ENCODE data around the gene VPS13A. TPM values are rescaled to one million over a fixed set of nuclear protein-coding genes. Genes with fewer than 3 reads are reported as not detected.

The VPS13A gene
- total and polyA plus RNA-seq, 4 donors, result 3.7 to 58.3 (median 19.7) TPM

DNA sequence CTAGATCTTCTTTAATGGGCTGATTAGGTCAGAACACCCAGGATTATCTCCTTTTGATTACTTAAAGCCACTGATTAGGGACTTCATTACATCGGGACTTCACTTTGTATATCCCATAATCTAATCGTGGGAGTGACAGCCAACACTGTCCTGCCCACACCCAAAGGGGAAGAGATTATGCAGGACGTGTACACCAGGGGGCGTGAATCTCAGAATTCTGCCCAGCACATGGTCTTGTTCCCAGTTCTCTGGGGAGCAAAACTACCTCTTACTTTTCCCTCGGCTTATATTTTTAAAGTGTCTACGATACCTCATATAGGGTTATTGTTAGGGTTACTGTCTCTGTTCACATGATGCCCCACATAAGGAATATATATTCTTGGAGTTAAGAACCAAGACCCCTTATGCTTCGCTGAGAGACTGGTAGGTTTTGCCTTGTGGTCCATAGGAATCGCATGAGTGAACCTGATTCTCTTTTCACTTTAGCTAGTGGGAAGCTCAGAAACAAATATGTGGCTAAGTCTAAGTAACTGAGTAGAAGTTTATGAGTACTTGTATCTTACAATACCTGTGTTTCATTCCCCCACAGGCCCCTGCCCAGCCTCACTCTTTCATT lies 278.1 kb downstream of the VPS13A start:
- ATAC-seq (ENCODE audit: insufficient read depth, low FRiP score), result no peak
- WGBS, 2 donors, result 68 to 72% methylated on average over 8 of the region's 8 CpGs

DNA sequence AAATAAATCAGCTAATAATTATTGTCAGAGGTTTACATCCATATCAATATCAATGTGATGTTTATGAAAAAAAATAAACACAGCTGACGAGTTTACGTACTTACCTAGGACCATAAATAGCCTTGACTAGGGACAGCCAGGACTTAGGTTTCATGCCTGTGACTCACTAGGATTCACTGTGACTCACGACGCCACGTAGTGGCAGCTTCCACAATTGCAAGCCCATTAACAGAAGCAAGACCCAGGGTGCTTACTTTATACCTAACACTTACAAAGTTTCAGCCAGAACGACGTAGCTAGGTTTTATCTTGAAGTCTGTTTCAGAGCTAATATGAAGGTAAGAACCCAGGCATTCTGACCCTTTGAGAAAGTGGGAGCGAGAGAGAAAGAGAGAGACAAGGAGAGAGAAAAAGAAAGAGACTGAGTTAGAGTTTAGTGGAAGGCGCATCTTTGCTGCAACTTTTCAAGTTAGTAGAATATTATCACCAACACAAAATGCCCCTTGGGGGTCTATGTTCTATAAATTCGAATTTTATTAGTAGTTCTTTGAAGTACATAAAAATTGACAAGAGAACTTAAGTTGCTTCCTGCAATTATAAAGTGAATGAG lies 279.6 kb downstream of the VPS13A start:
- WGBS, 2 donors, result 22 to 23% methylated on average over 10 of the region's 10 CpGs
- Histone ChIP-seq H3K4me3 (no peak overlapping the region), H3K27ac (ENCODE audit: low read depth in 1 of 2, low read length in 1 of 2) (no peak overlapping the region), H3K4me1 (ENCODE audit: control insufficient read depth in 5 of 5, insufficient read depth in 5 of 5, low read length in 5 of 5) (peaks cover 0 to 30% (median 8%) of the 10 kb centered on the region in 5 donors), H3K27me3 (ENCODE audit: control insufficient read depth in 3 of 3, insufficient read depth in 3 of 3, low read length in 2 of 3) (no peaks in the 10 kb centered on the region), H3K9me3 (ENCODE audit: control insufficient read depth in 4 of 4, insufficient read depth in 3 of 4, low read length in 3 of 4) (no peaks in the 10 kb centered on the region), H3K36me3 (ENCODE audit: control insufficient read depth in 4 of 4, insufficient read depth in 4 of 4, low read length in 4 of 4) (peaks cover 0 to 3% (median 0%) of the 10 kb centered on the region in 4 donors), H3K9ac (ENCODE audit: insufficient read depth in 1 of 2, low read length in 2 of 2) (no peak overlapping the region)
- TF ChIP-seq, protein P1, sequence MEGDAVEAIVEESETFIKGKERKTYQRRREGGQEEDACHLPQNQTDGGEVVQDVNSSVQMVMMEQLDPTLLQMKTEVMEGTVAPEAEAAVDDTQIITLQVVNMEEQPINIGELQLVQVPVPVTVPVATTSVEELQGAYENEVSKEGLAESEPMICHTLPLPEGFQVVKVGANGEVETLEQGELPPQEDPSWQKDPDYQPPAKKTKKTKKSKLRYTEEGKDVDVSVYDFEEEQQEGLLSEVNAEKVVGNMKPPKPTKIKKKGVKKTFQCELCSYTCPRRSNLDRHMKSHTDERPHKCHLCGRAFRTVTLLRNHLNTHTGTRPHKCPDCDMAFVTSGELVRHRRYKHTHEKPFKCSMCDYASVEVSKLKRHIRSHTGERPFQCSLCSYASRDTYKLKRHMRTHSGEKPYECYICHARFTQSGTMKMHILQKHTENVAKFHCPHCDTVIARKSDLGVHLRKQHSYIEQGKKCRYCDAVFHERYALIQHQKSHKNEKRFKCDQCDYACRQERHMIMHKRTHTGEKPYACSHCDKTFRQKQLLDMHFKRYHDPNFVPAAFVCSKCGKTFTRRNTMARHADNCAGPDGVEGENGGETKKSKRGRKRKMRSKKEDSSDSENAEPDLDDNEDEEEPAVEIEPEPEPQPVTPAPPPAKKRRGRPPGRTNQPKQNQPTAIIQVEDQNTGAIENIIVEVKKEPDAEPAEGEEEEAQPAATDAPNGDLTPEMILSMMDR (IDR thresholded peaks at IDR 0.05; ENCODE audit: control extremely low read depth, extremely low read depth), result peak; percentile 68
- DNase-seq (peak; percentile 85 to 91 (median 90)), ATAC-seq (ENCODE audit: insufficient read depth, low FRiP score) (peak; percentile 89)

More for the DNA sequence above, 278.1 kb downstream of the VPS13A start:
- Histone ChIP-seq H3K27me3 (ENCODE audit: control insufficient read depth in 3 of 3, insufficient read depth in 3 of 3, low read length in 2 of 3) (no peaks in the 10 kb centered on the region), H3K9ac (ENCODE audit: insufficient read depth in 1 of 2, low read length in 2 of 2) (no peak overlapping the region), H3K9me3 (ENCODE audit: control insufficient read depth in 4 of 4, insufficient read depth in 3 of 4, low read length in 3 of 4) (no peaks in the 10 kb centered on the region), H3K36me3 (ENCODE audit: control insufficient read depth in 4 of 4, insufficient read depth in 4 of 4, low read length in 4 of 4) (peaks cover 0 to 3% (median 0%) of the 10 kb centered on the region in 4 donors), H3K4me3 (no peak overlapping the region), H3K4me1 (ENCODE audit: control insufficient read depth in 5 of 5, insufficient read depth in 5 of 5, low read length in 5 of 5) (peaks cover 0 to 22% (median 8%) of the 10 kb centered on the region in 5 donors), H3K27ac (ENCODE audit: low read depth in 1 of 2, low read length in 1 of 2) (no peak overlapping the region)
- TF ChIP-seq, protein P1 (IDR thresholded peaks at IDR 0.05; ENCODE audit: control extremely low read depth, extremely low read depth), result no peak
- no peak for DNase-seq

DNA sequence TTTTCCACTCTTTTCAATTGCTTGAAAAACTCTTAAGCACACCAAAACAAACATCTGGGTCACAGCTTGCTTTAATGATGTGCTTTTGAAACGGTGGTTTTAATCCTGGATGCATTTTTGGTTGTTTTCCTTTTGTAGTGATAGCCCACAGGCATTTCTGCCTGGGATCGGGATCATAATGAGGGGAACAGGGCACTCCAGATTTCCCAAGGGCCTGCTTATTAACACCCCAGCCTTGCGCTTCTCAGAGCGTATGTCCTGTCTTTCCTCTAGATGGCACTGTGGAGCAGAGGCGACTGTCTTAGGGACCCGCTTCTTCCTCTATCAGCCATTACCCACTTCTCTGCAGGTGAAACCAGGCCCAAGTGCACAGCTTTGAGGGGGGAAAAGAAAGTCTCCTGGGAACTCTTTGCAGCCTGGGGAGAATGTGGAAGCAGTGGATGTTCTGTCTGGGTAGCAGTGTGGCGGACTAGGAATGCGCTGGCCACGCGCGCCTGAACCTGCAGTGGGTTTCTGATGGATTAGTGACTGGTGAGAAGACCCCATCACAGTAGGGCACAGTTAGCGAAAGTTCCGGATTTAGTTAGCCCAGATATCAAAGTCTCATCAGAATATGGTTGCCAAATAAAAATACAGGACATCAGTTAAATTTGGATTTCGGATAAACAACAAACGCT lies 280.7 kb downstream of the VPS13A start:
- DNase-seq (peak; percentile 79 to 85 (median 84)), ATAC-seq (ENCODE audit: insufficient read depth, low FRiP score) (peak; percentile 83)
- no peak overlapping the region for H3K27ac ChIP-seq (ENCODE audit: low read depth in 1 of 2, low read length in 1 of 2)
- no peak overlapping the region for H3K4me3 ChIP-seq
- peaks cover 0 to 35% (median 8%) of the 10 kb centered on the region in 5 donors for H3K4me1 ChIP-seq (ENCODE audit: control insufficient read depth in 5 of 5, insufficient read depth in 5 of 5, low read length in 5 of 5)
- no peaks in the 10 kb centered on the region for H3K9me3 ChIP-seq (ENCODE audit: control insufficient read depth in 4 of 4, insufficient read depth in 3 of 4, low read length in 3 of 4)
- TF ChIP-seq, protein P1 (IDR thresholded peaks at IDR 0.05; ENCODE audit: control extremely low read depth, extremely low read depth), result peak; percentile 35
- peaks cover 0 to 3% (median 0%) of the 10 kb centered on the region in 4 donors for H3K36me3 ChIP-seq (ENCODE audit: control insufficient read depth in 4 of 4, insufficient read depth in 4 of 4, low read length in 4 of 4)
- WGBS, 2 donors, result 53 to 58% methylated on average over 15 of the region's 15 CpGs
- H3K27me3 ChIP-seq (ENCODE audit: control insufficient read depth in 3 of 3, insufficient read depth in 3 of 3, low read length in 2 of 3), result no peaks in the 10 kb centered on the region
- H3K9ac ChIP-seq (ENCODE audit: insufficient read depth in 1 of 2, low read length in 2 of 2), result no peak overlapping the region

Measured in lung (tissue), 12 donors.